AG04450 (cell line): ENCODE results near the gene ROM1. TPM values are rescaled to one million over a fixed set of nuclear protein-coding genes. Genes with fewer than 3 reads are reported as not detected.
"Not testable (repeated sequence)": the region's sequence is repeated elsewhere in the genome, so short reads cannot be mapped to it uniquely, and the experiment has no call there.

Experiments used
- CTCF ChIA-PET: fragments of 300-600, 350-600 bp; formaldehyde crosslinking; extraction: SDS; loops from one replicate; lab custom pipeline; 2022; ENCODE audit warnings: antibody characterized with exemption, inconsistent platforms; lab: Charles Lee
- POLR2A ChIA-PET: fragments of 350-600 bp; formaldehyde crosslinking; extraction: SDS; loops from one replicate; lab custom pipeline; 2021; ENCODE audit warnings: antibody characterized with exemption, inconsistent platforms; lab: Yijun Ruan, JAX
- DNase-seq: peaks from one replicate; pipeline ENCODE4 v3.0.0-alpha.2; 2011; ENCODE audit warnings: low read depth, low spot score
- H3K27ac ChIP-seq: one replicate; pipeline ENCODE4 v1.5.1; 2012; ENCODE audit warnings: low read depth, low read length, control low read depth
- H3K27me3 ChIP-seq: one replicate; pipeline ENCODE4 v1.6.0; 2012; ENCODE audit warnings: low read length; ENCODE audit not compliant: control insufficient read depth, insufficient read depth
- H3K4me3 ChIP-seq: 2 replicates; pipeline ENCODE4 v1.5.1; 2011; ENCODE audit warnings: mild to moderate bottlenecking, low read depth, low read length, control low read depth
- H3K9me3 ChIP-seq: 2 replicates; pipeline ENCODE4 v1.5.1; 2012; ENCODE audit warnings: low read length; ENCODE audit not compliant: control insufficient read depth, insufficient read depth
- CTCF ChIP-seq: IDR thresholded peaks from 2 replicates; pipeline ENCODE4 v1.5.1; 2011; ENCODE audit warnings: low read depth, low read length, control low read depth, inconsistent platforms
- polyA plus RNA-seq: library from polyadenylated mRNA; depleted of rRNA; stranded (reverse); fragments of >200 nt; gene quantifications from 2 replicates; pipeline ENCODE4 v1.2.3, GENCODE V29; 2011

Gene ROM1
- polyA plus RNA-seq, 1 experiment: 1.4 TPM

GRCh38 chr11:62569611-62570010 lies 43.4 kb upstream of the ROM1 start:
- TF ChIP-seq CTCF: no peak
- H3K4me3 ChIP-seq: no peak overlapping the region
- no peak for DNase-seq
- ChIA-PET CTCF (interaction anchor here (1.2 to 2.2 kb wide), 4 partner anchors 8 to 145 kb away, joined by 3 to 9 read pairs (median 8); no protein-coding TSS in a partner anchor), POLR2A (interaction anchor here (0.5 to 0.7 kb wide), 2 partner anchors 24 to 72 kb away, joined by 3 read pairs; no protein-coding TSS in a partner anchor)
- no peaks in the 10 kb centered on the region; the same call in 1 of the 2 replicates for H3K9me3 ChIP-seq
- no peaks in the 10 kb centered on the region for H3K27me3 ChIP-seq
- H3K27ac ChIP-seq: no peak overlapping the region

- H3K4me3 ChIP-seq, DNase-seq, H3K27me3 ChIP-seq, POLR2A ChIA-PET, H3K9me3 ChIP-seq, H3K27ac ChIP-seq: not testable (repeated sequence)
- CTCF ChIA-PET: interaction anchor here (1.2 to 2.5 kb wide), 5 partner anchors 11 to 177 kb away, joined by 3 to 19 read pairs (median 8); no protein-coding TSS in a partner anchor
These were observed 42.2 kb upstream of the ROM1 start for GRCh38 chr11:62570903-62571302.

GRCh38 chr11:62571493-62571892 lies 41.6 kb upstream of the ROM1 start:
- not testable (repeated sequence) for H3K27ac ChIP-seq, H3K4me3 ChIP-seq

GRCh38 chr11:62572431-62572830 lies 40.6 kb upstream of the ROM1 start:
- Histone ChIP-seq H3K27ac (no peak overlapping the region), H3K27me3 (no peaks in the 10 kb centered on the region), H3K4me3 (peak overlapping the region; percentile 92), H3K9me3 (no peaks in the 10 kb centered on the region; the same call in 1 of the 2 replicates)
- CTCF ChIA-PET: interaction anchor here (1.2 to 2.7 kb wide), 4 partner anchors 12 to 177 kb away, joined by 3 to 19 read pairs (median 9); no protein-coding TSS in a partner anchor
- DNase-seq: no peak
- POLR2A ChIA-PET: interaction anchor here (0.6 to 3.7 kb wide), 4 partner anchors 19 to 276 kb away, joined by 3 to 67 read pairs (median 20); partner anchors contain the start of genes C11orf98, CSKMT and TUT1
- TF ChIP-seq CTCF: no peak

More at GRCh38 chr11:62571493-62571892, 41.6 kb upstream of the ROM1 start:
- H3K9me3 ChIP-seq, POLR2A ChIA-PET, DNase-seq, H3K27me3 ChIP-seq: not testable (repeated sequence)
- CTCF ChIA-PET: interaction anchor here (1.2 to 2.5 kb wide), 2 partner anchors 11 to 177 kb away, joined by 3 to 19 read pairs; no protein-coding TSS in a partner anchor

- ChIA-PET CTCF (interaction anchor here (1.0 to 2.7 kb wide), 9 partner anchors 12 to 213 kb away, joined by 3 to 19 read pairs (median 4); partner anchors contain the start of gene MTA2), POLR2A (interaction anchor here (0.8 to 3.7 kb wide), 32 partner anchors 8 to 268 kb away, joined by 3 to 67 read pairs (median 6); partner anchors contain the start of genes AHNAK, B3GAT3, C11orf98 and CSKMT)
- TF ChIP-seq CTCF: no peak
These were observed 40.0 kb upstream of the ROM1 start for GRCh38 chr11:62573006-62573591.

More at GRCh38 chr11:62573006-62573591, 40.0 kb upstream of the ROM1 start:
- Histone ChIP-seq H3K27ac (peak overlapping the region; percentile 86), H3K9me3 (no peaks in the 10 kb centered on the region; the same call in 1 of the 2 replicates), H3K4me3 (peak overlapping the region; percentile 92), H3K27me3 (no peaks in the 10 kb centered on the region)
- DNase-seq: no peak
